DND-41 (cell line): Measurements from ENCODE around the gene PDE1A.

Experiments used
- ATAC-seq: fragments of 200-7000 bp; cut with Tn5 transposase; 3 replicates; pipeline ENCODE4 v1.9.1; 2021; ENCODE audit warnings: low read depth; ENCODE audit not compliant: insufficient read depth
- DNase-seq: peaks from one replicate; pipeline ENCODE4 v3.0.0-alpha.2; 2020
- H2AFZ ChIP-seq: 2 replicates; pipeline ENCODE4 v1.6.0; 2012; ENCODE audit warnings: low read depth, low read length
- H3K27ac ChIP-seq: 2 replicates; pipeline ENCODE4 v1.5.1; 2012; ENCODE audit warnings: low read length, inconsistent platforms
- H3K27me3 ChIP-seq: fragments of 200-600 bp; sonication (generic); 2 replicates; pipeline ENCODE4 v1.6.0; 2012; ENCODE audit warnings: low read length, mild to moderate bottlenecking, inconsistent platforms; ENCODE audit not compliant: insufficient read depth, poor library complexity
- H3K36me3 ChIP-seq: 2 replicates; pipeline ENCODE4 v1.5.1; 2012; ENCODE audit warnings: low read length, inconsistent platforms; ENCODE audit not compliant: insufficient read depth
- H3K4me1 ChIP-seq: 2 replicates; pipeline ENCODE4 v1.5.1; 2012; ENCODE audit warnings: mild to moderate bottlenecking, low read length; ENCODE audit not compliant: insufficient read depth
- H3K4me2 ChIP-seq: 2 replicates; pipeline ENCODE4 v1.6.0; 2012; ENCODE audit warnings: mild to moderate bottlenecking, moderate library complexity, low read length, inconsistent platforms; ENCODE audit not compliant: insufficient read depth
- H3K4me3 ChIP-seq, 2 experiments: fragments of 200-600 bp in 1 of 2; shearing (Covaris generic) in 1 of 2; 2 replicates each; pipeline ENCODE4 v1.5.1; 2012 to 2016; ENCODE audit warnings: inconsistent platforms in 2 of 2, low read length in 2 of 2, mild to moderate bottlenecking in 2 of 2, low read depth in 1 of 2, moderate library complexity in 1 of 2
- H3K79me2 ChIP-seq: 2 replicates; pipeline ENCODE4 v1.6.0; 2012; ENCODE audit warnings: low read length, inconsistent platforms; ENCODE audit not compliant: insufficient read depth
- H3K9ac ChIP-seq: 2 replicates; pipeline ENCODE4 v1.6.0; 2012; ENCODE audit warnings: low read depth, mild to moderate bottlenecking, inconsistent platforms, low read length, moderate library complexity
- H3K9me3 ChIP-seq: 2 replicates; pipeline ENCODE4 v1.5.1; 2012; ENCODE audit warnings: low read length, moderate library complexity, mild to moderate bottlenecking, inconsistent platforms; ENCODE audit not compliant: insufficient read depth, severe bottlenecking
- H4K20me1 ChIP-seq: 2 replicates; pipeline ENCODE4 v1.6.0; 2012; ENCODE audit warnings: low read length; ENCODE audit not compliant: insufficient read depth
- EZH2 ChIP-seq: IDR thresholded peaks from 3 replicates; pipeline ENCODE4 v1.6.1; 2012; ENCODE audit warnings: borderline replicate concordance, low read depth, mild to moderate bottlenecking, moderate library complexity, low read length, inconsistent platforms; ENCODE audit not compliant: severe bottlenecking
- TF ChIP-seq, protein P1 (sequence below): IDR thresholded peaks from 2 replicates; pipeline ENCODE4 v1.5.1; 2012; ENCODE audit warnings: borderline replicate concordance, low read length, moderate library complexity, mild to moderate bottlenecking; ENCODE audit not compliant: poor library complexity, severe bottlenecking; ENCODE audit errors: extremely low read depth

PDE1A gene

DNA sequence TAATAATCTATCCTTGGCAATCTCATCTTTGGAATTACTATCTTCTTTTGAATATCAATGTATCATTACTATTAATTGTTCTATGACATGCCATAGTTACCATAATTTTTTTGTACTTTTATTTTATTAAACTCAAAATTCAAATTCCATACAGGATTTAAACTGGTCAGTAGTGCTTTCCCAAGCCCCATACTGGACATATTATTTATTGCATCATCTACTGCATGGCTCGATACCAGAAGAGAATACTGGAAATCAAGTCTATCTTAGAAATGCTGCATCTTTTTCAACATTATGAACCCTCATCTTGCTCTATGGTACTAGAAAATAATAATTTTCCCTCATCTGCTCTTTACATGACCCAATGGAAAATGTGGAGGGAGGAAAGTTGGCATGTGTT is 9.4 kb upstream of the PDE1A start:
- Histone ChIP-seq H3K9ac (no peak overlapping the region), H3K4me3 (no peak overlapping the region), H3K27me3 (no peaks in the 10 kb centered on the region), H3K79me2 (no peaks in the 10 kb centered on the region), H3K9me3 (no peaks in the 10 kb centered on the region), H3K36me3 (no peaks in the 10 kb centered on the region), H4K20me1 (no peaks in the 10 kb centered on the region), H2AFZ (no peak overlapping the region), H3K27ac (no peak overlapping the region), H3K4me1 (no peaks in the 10 kb centered on the region), H3K4me2 (no peak overlapping the region)
- DNase-seq (no peak), ATAC-seq (no peak)
- TF ChIP-seq, protein P1, sequence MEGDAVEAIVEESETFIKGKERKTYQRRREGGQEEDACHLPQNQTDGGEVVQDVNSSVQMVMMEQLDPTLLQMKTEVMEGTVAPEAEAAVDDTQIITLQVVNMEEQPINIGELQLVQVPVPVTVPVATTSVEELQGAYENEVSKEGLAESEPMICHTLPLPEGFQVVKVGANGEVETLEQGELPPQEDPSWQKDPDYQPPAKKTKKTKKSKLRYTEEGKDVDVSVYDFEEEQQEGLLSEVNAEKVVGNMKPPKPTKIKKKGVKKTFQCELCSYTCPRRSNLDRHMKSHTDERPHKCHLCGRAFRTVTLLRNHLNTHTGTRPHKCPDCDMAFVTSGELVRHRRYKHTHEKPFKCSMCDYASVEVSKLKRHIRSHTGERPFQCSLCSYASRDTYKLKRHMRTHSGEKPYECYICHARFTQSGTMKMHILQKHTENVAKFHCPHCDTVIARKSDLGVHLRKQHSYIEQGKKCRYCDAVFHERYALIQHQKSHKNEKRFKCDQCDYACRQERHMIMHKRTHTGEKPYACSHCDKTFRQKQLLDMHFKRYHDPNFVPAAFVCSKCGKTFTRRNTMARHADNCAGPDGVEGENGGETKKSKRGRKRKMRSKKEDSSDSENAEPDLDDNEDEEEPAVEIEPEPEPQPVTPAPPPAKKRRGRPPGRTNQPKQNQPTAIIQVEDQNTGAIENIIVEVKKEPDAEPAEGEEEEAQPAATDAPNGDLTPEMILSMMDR: no peak
- TF ChIP-seq EZH2: no peak

DNA sequence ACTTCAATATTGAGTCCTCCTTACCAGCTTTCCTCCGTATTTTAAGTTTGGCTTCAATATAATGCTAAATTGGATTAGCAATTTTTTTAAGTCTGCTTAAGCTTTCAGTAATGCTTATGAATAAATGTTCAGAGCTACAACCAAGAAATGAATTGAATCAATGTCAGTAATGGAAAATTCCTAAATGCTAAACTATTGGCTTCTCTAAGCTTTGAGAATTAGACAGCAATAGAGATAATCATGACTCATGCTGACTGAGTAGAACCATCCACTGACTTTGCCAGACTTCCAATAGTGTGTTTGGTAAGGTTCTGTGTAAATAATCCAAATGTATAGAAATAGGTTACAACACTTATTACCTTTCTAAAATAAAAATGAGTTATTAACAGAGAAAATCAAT is 8.9 kb upstream of the PDE1A start:
- no peak for TF ChIP-seq EZH2
- TF ChIP-seq, protein P1: no peak
- no peaks in the 10 kb centered on the region for H3K36me3 ChIP-seq
- no peaks in the 10 kb centered on the region for H3K4me1 ChIP-seq
- H3K27me3 ChIP-seq: no peaks in the 10 kb centered on the region
- no peaks in the 10 kb centered on the region for H4K20me1 ChIP-seq
- no peaks in the 10 kb centered on the region for H3K9me3 ChIP-seq
- H3K4me2 ChIP-seq: no peak overlapping the region
- DNase-seq (no peak), ATAC-seq (no peak)
- no peak overlapping the region for H3K4me3 ChIP-seq
- H2AFZ ChIP-seq: no peak overlapping the region
- no peak overlapping the region for H3K27ac ChIP-seq
- no peak overlapping the region for H3K9ac ChIP-seq
- no peaks in the 10 kb centered on the region for H3K79me2 ChIP-seq

DNA sequence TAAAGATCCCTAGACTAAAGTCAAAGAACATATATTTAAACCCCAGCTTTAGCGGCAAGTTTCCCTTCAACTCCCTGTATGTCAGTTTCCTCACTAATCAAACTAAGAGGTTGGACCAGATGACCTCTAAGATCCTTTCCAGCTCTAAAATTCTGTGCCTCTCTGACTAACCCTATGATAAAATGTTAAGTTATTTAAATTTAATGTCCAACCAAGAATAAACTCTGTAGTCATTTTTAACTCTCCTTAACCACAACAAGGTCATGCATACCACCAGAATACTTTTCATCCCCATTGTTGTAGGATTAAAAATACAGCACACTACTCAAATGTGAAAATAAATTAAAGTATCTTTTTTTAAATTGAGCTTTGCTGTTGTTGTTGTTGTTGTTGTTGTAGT is 5.2 kb upstream of the PDE1A start:
- Histone ChIP-seq H3K9ac (no peak overlapping the region), H3K27me3 (no peaks in the 10 kb centered on the region), H3K27ac (no peak overlapping the region), H3K79me2 (no peaks in the 10 kb centered on the region), H3K4me2 (no peak overlapping the region), H3K4me1 (no peaks in the 10 kb centered on the region), H3K36me3 (no peaks in the 10 kb centered on the region), H3K4me3 (no peak overlapping the region), H2AFZ (no peak overlapping the region), H3K9me3 (no peaks in the 10 kb centered on the region), H4K20me1 (no peaks in the 10 kb centered on the region)
- DNase-seq (no peak), ATAC-seq (no peak)
- TF ChIP-seq EZH2: no peak
- TF ChIP-seq, protein P1: no peak

DNA sequence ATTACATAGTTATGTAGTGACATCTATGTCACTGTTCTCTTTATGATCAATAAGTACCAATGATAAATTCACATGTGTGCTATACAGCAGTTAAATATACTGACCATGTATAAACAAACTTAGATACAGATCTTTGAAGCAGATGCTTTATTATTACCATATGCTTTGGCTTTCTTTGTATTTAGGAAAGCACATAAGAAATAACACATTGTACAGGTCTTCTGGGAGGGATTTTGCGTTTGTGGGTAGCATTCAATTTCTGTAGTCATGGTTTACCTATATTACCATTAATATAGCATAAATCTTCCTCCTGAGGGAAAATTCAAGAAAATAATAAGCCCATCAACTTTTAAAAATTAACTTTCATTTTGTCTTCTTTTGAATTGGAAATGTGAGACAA is 1.6 kb upstream of the PDE1A start:
- TF ChIP-seq EZH2: no peak
- TF ChIP-seq, protein P1: no peak
- Histone ChIP-seq H3K4me2 (no peak overlapping the region), H3K27ac (no peak overlapping the region), H4K20me1 (no peaks in the 10 kb centered on the region), H3K36me3 (no peaks in the 10 kb centered on the region), H3K4me1 (no peaks in the 10 kb centered on the region), H3K9me3 (no peaks in the 10 kb centered on the region), H3K79me2 (no peaks in the 10 kb centered on the region), H3K9ac (no peak overlapping the region), H3K4me3 (no peak overlapping the region), H3K27me3 (no peaks in the 10 kb centered on the region), H2AFZ (no peak overlapping the region)
- DNase-seq (no peak), ATAC-seq (no peak)
